ENCODE measurements around the gene CCDC27. TPM values are rescaled to one million over a fixed set of nuclear protein-coding genes. Genes with fewer than 3 reads are reported as not detected.

The CCDC27 gene
- total and polyA plus RNA-seq, 4 donors = not detected

DNA sequence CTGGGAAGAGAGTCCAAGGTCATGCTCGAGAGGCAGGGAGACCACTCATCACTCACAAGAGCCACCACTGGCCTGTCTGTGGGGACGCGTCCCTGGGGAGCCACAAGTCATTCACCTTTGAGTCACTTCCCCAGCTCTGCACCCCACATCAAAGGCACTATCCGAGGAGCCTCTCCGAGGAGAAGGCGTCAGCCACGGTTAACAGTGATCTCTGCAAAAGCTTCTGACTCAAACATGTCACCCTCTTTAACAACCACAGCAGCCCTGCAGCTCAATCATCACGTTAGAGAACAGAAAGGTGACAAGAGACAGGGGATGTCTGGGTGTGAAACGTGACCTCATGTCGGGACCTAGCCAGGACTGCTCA is 35.1 kb downstream of the CCDC27 start:
- Histone ChIP-seq H3K27me3 (ENCODE audit: control insufficient read depth in 4 of 4, insufficient read depth in 4 of 4, low read length in 3 of 4) (no peaks in the 10 kb centered on the region), H3K27ac (ENCODE audit: low read depth in 1 of 2, low read length in 2 of 2) (no peak overlapping the region), H3K4me3 (ENCODE audit: low read depth in 1 of 3, low read length in 3 of 3) (no peak overlapping the region), H3K36me3 (ENCODE audit: control insufficient read depth in 4 of 4, insufficient read depth in 3 of 4, low read depth in 1 of 4, low read length in 3 of 4) (peaks cover 10 to 46% (median 16%) of the 10 kb centered on the region in 4 donors), H3K9me3 (ENCODE audit: control insufficient read depth in 4 of 4, low read length in 3 of 4) (no peaks in the 10 kb centered on the region), H3K4me1 (ENCODE audit: control insufficient read depth in 4 of 4, insufficient read depth in 4 of 4, low read length in 3 of 4) (peaks cover 0 to 25% (median 10%) of the 10 kb centered on the region in 4 donors), H3K9ac (ENCODE audit: low read depth in 1 of 2, low read length in 2 of 2) (no peak overlapping the region)
- DNase-seq (ENCODE audit: low spot score) = no peak
- TF ChIP-seq HNF4G (IDR thresholded peaks at IDR 0.05) = no peak
- no peak for TF ChIP-seq FOXA1 (IDR thresholded peaks at IDR 0.05)
- TF ChIP-seq TAF1 (conservative IDR thresholded peaks at IDR 0.05) = no peak
- TF ChIP-seq, protein P1, sequence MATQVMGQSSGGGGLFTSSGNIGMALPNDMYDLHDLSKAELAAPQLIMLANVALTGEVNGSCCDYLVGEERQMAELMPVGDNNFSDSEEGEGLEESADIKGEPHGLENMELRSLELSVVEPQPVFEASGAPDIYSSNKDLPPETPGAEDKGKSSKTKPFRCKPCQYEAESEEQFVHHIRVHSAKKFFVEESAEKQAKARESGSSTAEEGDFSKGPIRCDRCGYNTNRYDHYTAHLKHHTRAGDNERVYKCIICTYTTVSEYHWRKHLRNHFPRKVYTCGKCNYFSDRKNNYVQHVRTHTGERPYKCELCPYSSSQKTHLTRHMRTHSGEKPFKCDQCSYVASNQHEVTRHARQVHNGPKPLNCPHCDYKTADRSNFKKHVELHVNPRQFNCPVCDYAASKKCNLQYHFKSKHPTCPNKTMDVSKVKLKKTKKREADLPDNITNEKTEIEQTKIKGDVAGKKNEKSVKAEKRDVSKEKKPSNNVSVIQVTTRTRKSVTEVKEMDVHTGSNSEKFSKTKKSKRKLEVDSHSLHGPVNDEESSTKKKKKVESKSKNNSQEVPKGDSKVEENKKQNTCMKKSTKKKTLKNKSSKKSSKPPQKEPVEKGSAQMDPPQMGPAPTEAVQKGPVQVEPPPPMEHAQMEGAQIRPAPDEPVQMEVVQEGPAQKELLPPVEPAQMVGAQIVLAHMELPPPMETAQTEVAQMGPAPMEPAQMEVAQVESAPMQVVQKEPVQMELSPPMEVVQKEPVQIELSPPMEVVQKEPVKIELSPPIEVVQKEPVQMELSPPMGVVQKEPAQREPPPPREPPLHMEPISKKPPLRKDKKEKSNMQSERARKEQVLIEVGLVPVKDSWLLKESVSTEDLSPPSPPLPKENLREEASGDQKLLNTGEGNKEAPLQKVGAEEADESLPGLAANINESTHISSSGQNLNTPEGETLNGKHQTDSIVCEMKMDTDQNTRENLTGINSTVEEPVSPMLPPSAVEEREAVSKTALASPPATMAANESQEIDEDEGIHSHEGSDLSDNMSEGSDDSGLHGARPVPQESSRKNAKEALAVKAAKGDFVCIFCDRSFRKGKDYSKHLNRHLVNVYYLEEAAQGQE (IDR thresholded peaks at IDR 0.05) = no peak
- TF ChIP-seq, protein P2, sequence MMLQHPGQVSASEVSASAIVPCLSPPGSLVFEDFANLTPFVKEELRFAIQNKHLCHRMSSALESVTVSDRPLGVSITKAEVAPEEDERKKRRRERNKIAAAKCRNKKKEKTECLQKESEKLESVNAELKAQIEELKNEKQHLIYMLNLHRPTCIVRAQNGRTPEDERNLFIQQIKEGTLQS (IDR thresholded peaks at IDR 0.05) = no peak
- no peak for TF ChIP-seq HNF4A (conservative IDR thresholded peaks at IDR 0.05)
- TF ChIP-seq SP1 (IDR thresholded peaks at IDR 0.05) = no peak
- TF ChIP-seq NR2F2 (IDR thresholded peaks at IDR 0.05) = no peak
- TF ChIP-seq JUND (IDR thresholded peaks at IDR 0.05) = no peak
- no peak for TF ChIP-seq YY1 (IDR thresholded peaks at IDR 0.05)
- no peak for TF ChIP-seq FOXA2 (IDR thresholded peaks at IDR 0.05)
- TF ChIP-seq RAD21 (IDR thresholded peaks at IDR 0.05) = no peak
- TF ChIP-seq, protein P3, sequence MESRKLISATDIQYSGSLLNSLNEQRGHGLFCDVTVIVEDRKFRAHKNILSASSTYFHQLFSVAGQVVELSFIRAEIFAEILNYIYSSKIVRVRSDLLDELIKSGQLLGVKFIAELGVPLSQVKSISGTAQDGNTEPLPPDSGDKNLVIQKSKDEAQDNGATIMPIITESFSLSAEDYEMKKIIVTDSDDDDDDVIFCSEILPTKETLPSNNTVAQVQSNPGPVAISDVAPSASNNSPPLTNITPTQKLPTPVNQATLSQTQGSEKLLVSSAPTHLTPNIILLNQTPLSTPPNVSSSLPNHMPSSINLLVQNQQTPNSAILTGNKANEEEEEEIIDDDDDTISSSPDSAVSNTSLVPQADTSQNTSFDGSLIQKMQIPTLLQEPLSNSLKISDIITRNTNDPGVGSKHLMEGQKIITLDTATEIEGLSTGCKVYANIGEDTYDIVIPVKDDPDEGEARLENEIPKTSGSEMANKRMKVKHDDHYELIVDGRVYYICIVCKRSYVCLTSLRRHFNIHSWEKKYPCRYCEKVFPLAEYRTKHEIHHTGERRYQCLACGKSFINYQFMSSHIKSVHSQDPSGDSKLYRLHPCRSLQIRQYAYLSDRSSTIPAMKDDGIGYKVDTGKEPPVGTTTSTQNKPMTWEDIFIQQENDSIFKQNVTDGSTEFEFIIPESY (IDR thresholded peaks at IDR 0.05) = no peak
- no peak for TF ChIP-seq GABPA (IDR thresholded peaks at IDR 0.05 in 1 of 2, conservative IDR thresholded peaks at IDR 0.05 in 1 of 2)
- TF ChIP-seq RXRA (IDR thresholded peaks at IDR 0.05) = no peak
- TF ChIP-seq EGR1 (IDR thresholded peaks at IDR 0.05; ENCODE audit: low read depth in 2 of 2) = no peak
- TF ChIP-seq, protein P4, sequence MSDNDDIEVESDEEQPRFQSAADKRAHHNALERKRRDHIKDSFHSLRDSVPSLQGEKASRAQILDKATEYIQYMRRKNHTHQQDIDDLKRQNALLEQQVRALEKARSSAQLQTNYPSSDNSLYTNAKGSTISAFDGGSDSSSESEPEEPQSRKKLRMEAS (IDR thresholded peaks at IDR 0.05) = no peak
- TF ChIP-seq, protein P5, sequence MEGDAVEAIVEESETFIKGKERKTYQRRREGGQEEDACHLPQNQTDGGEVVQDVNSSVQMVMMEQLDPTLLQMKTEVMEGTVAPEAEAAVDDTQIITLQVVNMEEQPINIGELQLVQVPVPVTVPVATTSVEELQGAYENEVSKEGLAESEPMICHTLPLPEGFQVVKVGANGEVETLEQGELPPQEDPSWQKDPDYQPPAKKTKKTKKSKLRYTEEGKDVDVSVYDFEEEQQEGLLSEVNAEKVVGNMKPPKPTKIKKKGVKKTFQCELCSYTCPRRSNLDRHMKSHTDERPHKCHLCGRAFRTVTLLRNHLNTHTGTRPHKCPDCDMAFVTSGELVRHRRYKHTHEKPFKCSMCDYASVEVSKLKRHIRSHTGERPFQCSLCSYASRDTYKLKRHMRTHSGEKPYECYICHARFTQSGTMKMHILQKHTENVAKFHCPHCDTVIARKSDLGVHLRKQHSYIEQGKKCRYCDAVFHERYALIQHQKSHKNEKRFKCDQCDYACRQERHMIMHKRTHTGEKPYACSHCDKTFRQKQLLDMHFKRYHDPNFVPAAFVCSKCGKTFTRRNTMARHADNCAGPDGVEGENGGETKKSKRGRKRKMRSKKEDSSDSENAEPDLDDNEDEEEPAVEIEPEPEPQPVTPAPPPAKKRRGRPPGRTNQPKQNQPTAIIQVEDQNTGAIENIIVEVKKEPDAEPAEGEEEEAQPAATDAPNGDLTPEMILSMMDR (IDR thresholded peaks at IDR 0.05; ENCODE audit: low read depth, low read length, missing input control) = no peak
- WGBS = 87% methylated on average over 10 of the region's 10 CpGs

Measured in liver (tissue), 9 donors.